Measurements from ENCODE around the gene TADA3. TPM values are rescaled to one million over a fixed set of nuclear protein-coding genes. Genes with fewer than 3 reads are reported as not detected.

Gene TADA3
- total and polyA plus RNA-seq, 9 of the 15 experiments (the other 6 are each of a cell fraction or from before 2014, with no cell fraction given) = 4.1 to 110 (median 74.8) TPM

DNA sequence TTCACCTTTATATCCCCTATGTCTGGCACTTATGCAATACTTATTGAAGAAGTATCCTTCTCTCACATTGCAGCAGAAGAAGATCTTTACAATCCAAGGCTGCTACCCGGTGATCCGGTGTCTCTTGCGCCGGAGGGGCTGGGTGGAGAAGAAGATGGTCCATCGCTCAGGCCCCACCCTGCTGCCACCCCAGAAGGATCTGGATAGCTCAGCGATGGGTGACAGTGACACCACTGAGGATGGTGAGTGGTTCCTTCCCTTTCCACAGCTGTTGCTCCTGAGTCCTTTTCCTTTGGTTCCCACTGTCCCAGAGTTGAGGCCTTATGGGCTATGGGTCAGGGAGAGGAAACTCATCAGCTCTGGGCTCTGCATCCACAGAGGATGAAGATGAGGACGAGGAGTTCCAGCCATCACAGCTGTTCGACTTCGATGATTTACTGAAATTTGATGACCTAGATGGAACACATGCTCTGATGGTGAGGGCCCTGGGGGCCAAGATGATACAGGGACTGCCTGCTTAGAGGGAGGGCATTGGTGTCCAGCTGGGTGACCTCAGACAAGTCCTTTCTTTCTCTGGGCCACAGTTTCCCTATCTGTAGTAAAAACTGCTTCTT lies 20.7 kb upstream of the TADA3 start:
- DNase-seq (ENCODE audit: extremely low read depth in 1 of 4, low spot score in 3 of 4) = no peak
- in situ Hi-C loops (cut with MboI) (no loop called here), intact Hi-C loops (cut with micrococcal nuclease) (no loop called here)
- Histone ChIP-seq H3K79me2 (ENCODE audit: control insufficient read depth, insufficient read depth, low read length) (no peaks in the 10 kb centered on the region), H3K4me1 (replicated peaks in 1 of 2; ENCODE audit: control insufficient read depth in 2 of 2, insufficient read depth in 2 of 2, low read length in 2 of 2) (peaks cover 0 to 5% of the 10 kb centered on the region in 2 experiments; a peak in 1 of 5 replicates), H4K20me1 (replicated peaks; ENCODE audit: control insufficient read depth, insufficient read depth, low read length) (0 out of 2 replicates have a peak, but pooled peaks cover 3% of the 10 kb centered on the region), H3K9me1 (ENCODE audit: control insufficient read depth, insufficient read depth, low read length) (no peaks in the 10 kb centered on the region), H3K36me3 (ENCODE audit: control insufficient read depth, insufficient read depth, low read length) (peaks cover 57% of the 10 kb centered on the region; the same call in 2 of the 3 replicates), H3K27me3 (ENCODE audit: control insufficient read depth in 2 of 2, insufficient read depth in 2 of 2, low read length in 2 of 2) (no peaks in the 10 kb centered on the region), H3K9me3 (replicated peaks; ENCODE audit: control insufficient read depth, insufficient read depth, low read depth, low read length) (no peaks in the 10 kb centered on the region), H3K27ac (ENCODE audit: extremely low read depth, low read depth, low read length) (no peak overlapping the region), H2AFZ (ENCODE audit: low read depth, low read length) (no peak overlapping the region), H3K4me3 (no peak overlapping the region), H3K4me2 (ENCODE audit: insufficient read depth, low read length) (no peak overlapping the region), H3K9ac (ENCODE audit: insufficient read depth in 1 of 2, low read depth in 2 of 2, low read length in 2 of 2) (0 out of 4 replicates have a peak overlapping the region, but pooled peaks of 1 of the 2 experiments have one; percentile 14)
- no TSS peak for BruUV-seq (replicated peaks)
- 91% methylated on average over 9 of the region's 9 CpGs for WGBS (ENCODE audit: insufficient coverage, low coverage, missing lambda C conversion rate)
- ChIA-PET CTCF (ENCODE audit: low intra/inter-chr PET ratio) (interaction anchor here (0.6 kb wide), 1 partner anchor 10 kb away, joined by 5 read pairs; no protein-coding TSS in a partner anchor), POLR2A (interaction anchor here (0.6 to 3.0 kb wide), 8 partner anchors 10 to 266 kb away, joined by 3 to 18 read pairs (median 4); no protein-coding TSS in a partner anchor)
- FAIRE-seq = no peak
- no peak for ATAC-seq
- TF ChIP-seq, protein P1, sequence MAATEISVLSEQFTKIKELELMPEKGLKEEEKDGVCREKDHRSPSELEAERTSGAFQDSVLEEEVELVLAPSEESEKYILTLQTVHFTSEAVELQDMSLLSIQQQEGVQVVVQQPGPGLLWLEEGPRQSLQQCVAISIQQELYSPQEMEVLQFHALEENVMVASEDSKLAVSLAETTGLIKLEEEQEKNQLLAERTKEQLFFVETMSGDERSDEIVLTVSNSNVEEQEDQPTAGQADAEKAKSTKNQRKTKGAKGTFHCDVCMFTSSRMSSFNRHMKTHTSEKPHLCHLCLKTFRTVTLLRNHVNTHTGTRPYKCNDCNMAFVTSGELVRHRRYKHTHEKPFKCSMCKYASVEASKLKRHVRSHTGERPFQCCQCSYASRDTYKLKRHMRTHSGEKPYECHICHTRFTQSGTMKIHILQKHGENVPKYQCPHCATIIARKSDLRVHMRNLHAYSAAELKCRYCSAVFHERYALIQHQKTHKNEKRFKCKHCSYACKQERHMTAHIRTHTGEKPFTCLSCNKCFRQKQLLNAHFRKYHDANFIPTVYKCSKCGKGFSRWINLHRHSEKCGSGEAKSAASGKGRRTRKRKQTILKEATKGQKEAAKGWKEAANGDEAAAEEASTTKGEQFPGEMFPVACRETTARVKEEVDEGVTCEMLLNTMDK (IDR thresholded peaks at IDR 0.05; ENCODE audit: borderline replicate concordance, insufficient read depth, low read depth, low read length, poor library complexity, severe bottlenecking) = no peak
- no peak for TF ChIP-seq ZNF75A (CRISPR knock-in tag; IDR thresholded peaks at IDR 0.05)
- no peak for TF ChIP-seq MCM3 (IDR thresholded peaks at IDR 0.05)
- TF ChIP-seq, protein P2, sequence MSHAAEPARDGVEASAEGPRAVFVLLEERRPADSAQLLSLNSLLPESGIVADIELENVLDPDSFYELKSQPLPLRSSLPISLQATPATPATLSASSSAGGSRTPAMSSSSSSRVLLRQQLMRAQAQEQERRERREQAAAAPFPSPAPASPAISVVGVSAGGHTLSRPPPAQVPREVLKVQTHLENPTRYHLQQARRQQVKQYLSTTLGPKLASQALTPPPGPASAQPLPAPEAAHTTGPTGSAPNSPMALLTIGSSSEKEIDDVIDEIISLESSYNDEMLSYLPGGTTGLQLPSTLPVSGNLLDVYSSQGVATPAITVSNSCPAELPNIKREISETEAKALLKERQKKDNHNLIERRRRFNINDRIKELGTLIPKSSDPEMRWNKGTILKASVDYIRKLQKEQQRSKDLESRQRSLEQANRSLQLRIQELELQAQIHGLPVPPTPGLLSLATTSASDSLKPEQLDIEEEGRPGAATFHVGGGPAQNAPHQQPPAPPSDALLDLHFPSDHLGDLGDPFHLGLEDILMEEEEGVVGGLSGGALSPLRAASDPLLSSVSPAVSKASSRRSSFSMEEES (CRISPR knock-in tag; IDR thresholded peaks at IDR 0.05) = no peak
- TF ChIP-seq STAG1 (CRISPR knock-in tag; IDR thresholded peaks at IDR 0.05; ENCODE audit: borderline replicate concordance) = 0 out of 2 replicates have a peak, but pooled peaks have one; percentile 23
- TF ChIP-seq CBX5 (IDR thresholded peaks at IDR 0.05; ENCODE audit: borderline replicate concordance, low read depth) = no peak
- TF ChIP-seq SETDB1 (IDR thresholded peaks at IDR 0.05; ENCODE audit: low read length) = no peak
- TF ChIP-seq SMAD1 (IDR thresholded peaks at IDR 0.05; ENCODE audit: low read depth, low read length, partially characterized antibody) = no peak
- no peak for TF ChIP-seq SRSF3 (IDR thresholded peaks at IDR 0.05; ENCODE audit: insufficient read depth, low read length)
- no peak for TF ChIP-seq ZNF140 (CRISPR knock-in tag; IDR thresholded peaks at IDR 0.05)
- TF ChIP-seq MXI1 (IDR thresholded peaks at IDR 0.05; ENCODE audit: low read depth, low read length) = no peak
- TF ChIP-seq, protein P3, sequence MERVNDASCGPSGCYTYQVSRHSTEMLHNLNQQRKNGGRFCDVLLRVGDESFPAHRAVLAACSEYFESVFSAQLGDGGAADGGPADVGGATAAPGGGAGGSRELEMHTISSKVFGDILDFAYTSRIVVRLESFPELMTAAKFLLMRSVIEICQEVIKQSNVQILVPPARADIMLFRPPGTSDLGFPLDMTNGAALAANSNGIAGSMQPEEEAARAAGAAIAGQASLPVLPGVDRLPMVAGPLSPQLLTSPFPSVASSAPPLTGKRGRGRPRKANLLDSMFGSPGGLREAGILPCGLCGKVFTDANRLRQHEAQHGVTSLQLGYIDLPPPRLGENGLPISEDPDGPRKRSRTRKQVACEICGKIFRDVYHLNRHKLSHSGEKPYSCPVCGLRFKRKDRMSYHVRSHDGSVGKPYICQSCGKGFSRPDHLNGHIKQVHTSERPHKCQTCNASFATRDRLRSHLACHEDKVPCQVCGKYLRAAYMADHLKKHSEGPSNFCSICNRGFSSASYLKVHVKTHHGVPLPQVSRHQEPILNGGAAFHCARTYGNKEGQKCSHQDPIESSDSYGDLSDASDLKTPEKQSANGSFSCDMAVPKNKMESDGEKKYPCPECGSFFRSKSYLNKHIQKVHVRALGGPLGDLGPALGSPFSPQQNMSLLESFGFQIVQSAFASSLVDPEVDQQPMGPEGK (CRISPR knock-in tag; IDR thresholded peaks at IDR 0.05; ENCODE audit: borderline replicate concordance) = no peak
- TF ChIP-seq SMARCB1 (IDR thresholded peaks at IDR 0.05; ENCODE audit: insufficient read length, low read depth) = no peak
- no peak for TF ChIP-seq CXXC5 (CRISPR knock-in tag; IDR thresholded peaks at IDR 0.05)
- no peak for TF ChIP-seq ZFX (CRISPR knock-in tag; IDR thresholded peaks at IDR 0.05)
- 0 out of 2 replicates have a peak, but pooled peaks have one; percentile 41 for TF ChIP-seq ZC3H4 (CRISPR knock-in tag; IDR thresholded peaks at IDR 0.05; ENCODE audit: borderline replicate concordance)
- TF ChIP-seq BRCA1 (IDR thresholded peaks at IDR 0.05) = no peak
- TF ChIP-seq BRCA1 (CRISPR knock-in tag; IDR thresholded peaks at IDR 0.05) = 0 out of 2 replicates have a peak, but pooled peaks have one; percentile 57

Measured in K562 (cell line).